Epithelial cell of proximal tubule (primary cell): ENCODE measurements around the gene TEN1. TPM values are rescaled to one million over a fixed set of nuclear protein-coding genes. Genes with fewer than 3 reads are reported as not detected.

Source experiments
- DNase-seq: peaks from one replicate; pipeline ENCODE4 v3.0.0-alpha.2; 2011; ENCODE audit warnings: low read depth
- H3K4me3 ChIP-seq: 2 replicates; pipeline ENCODE4 v1.5.1; 2011; ENCODE audit warnings: low read depth, mild to moderate bottlenecking, low read length
- CTCF ChIP-seq: conservative IDR thresholded peaks from 2 replicates; pipeline ENCODE4 v1.5.1; 2012; ENCODE audit warnings: low read depth, mild to moderate bottlenecking, low read length
- total RNA-seq: library from RNA; depleted of rRNA; stranded (reverse); fragments of >200 nt; gene quantifications from 2 replicates; pipeline ENCODE4 v1.2.3, GENCODE V29; 2015

The TEN1 gene
- total RNA-seq, 1 donor from 2014 or later, result 41.6 TPM

- H3K4me3 ChIP-seq, result peak overlapping the region; percentile 80
- TF ChIP-seq CTCF, result no peak
- no peak for DNase-seq
Measured at GRCh38 chr17:75941442-75941819, 37.6 kb upstream of the TEN1 start.

- no peak for TF ChIP-seq CTCF
- no peak overlapping the region for H3K4me3 ChIP-seq
- DNase-seq, result no peak
Measured at GRCh38 chr17:75942473-75942872, 36.6 kb upstream of the TEN1 start.

- no peak for TF ChIP-seq CTCF
- no peak for DNase-seq
- no peak overlapping the region for H3K4me3 ChIP-seq
Measured at GRCh38 chr17:75943491-75943890, 35.5 kb upstream of the TEN1 start.

- no peak overlapping the region for H3K4me3 ChIP-seq
- DNase-seq, result no peak
- TF ChIP-seq CTCF, result no peak
Measured at GRCh38 chr17:75945211-75945610, 33.8 kb upstream of the TEN1 start.

- H3K4me3 ChIP-seq, result no peak overlapping the region
- TF ChIP-seq CTCF, result no peak
Measured at GRCh38 chr17:75950421-75950820, 28.6 kb upstream of the TEN1 start.

GRCh38 chr17:75950855-75951554 is 28.0 kb upstream of the TEN1 start:
- no peak for DNase-seq
- no peak overlapping the region for H3K4me3 ChIP-seq
- TF ChIP-seq CTCF, result no peak

More at GRCh38 chr17:75950421-75950820, 28.6 kb upstream of the TEN1 start:
- DNase-seq, result no peak
